Neutrophil (primary cell): ENCODE data around the gene ZNF541.

Experiments
- H3K27ac ChIP-seq: fragments of 200-600 bp; sonication (generic); 2 replicates; pipeline ENCODE4 v1.5.1; 2016; ENCODE audit warnings: mild to moderate bottlenecking, moderate library complexity
- H3K27me3 ChIP-seq: fragments of 200-600 bp; sonication (generic); 2 replicates; pipeline ENCODE4 v1.6.0; 2016; ENCODE audit warnings: mild to moderate bottlenecking
- H3K36me3 ChIP-seq: fragments of 200-600 bp; sonication (generic); 2 replicates; pipeline ENCODE4 v1.5.1; 2017
- H3K4me1 ChIP-seq, 2 experiments: fragments of 200-600 bp in 1 of 2; sonication (generic) in 1 of 2; 1 replicate in 1 of 2; 2 replicates in 1 of 2; pipeline versions ENCODE4 v1.5.1 to v1.6.1; 2013 to 2016; ENCODE audit warnings: low read depth in 1 of 2, low read length in 1 of 2, mild to moderate bottlenecking in 1 of 2, moderate library complexity in 1 of 2; ENCODE audit not compliant: control insufficient read depth in 1 of 2, insufficient read depth in 1 of 2
- H3K4me3 ChIP-seq, 2 experiments: fragments of 200-600 bp in 1 of 2; sonication (generic) in 1 of 2; 1 replicate in 1 of 2; 2 replicates in 1 of 2; pipeline ENCODE4 v1.5.1; 2013 to 2016; ENCODE audit warnings: low read depth in 1 of 2, low read length in 1 of 2, mild to moderate bottlenecking in 1 of 2, moderate library complexity in 1 of 2
- H3K9me3 ChIP-seq: fragments of 200-600 bp; sonication (generic); 2 replicates; pipeline ENCODE4 v1.5.1; 2016
- TF ChIP-seq, protein P1 (sequence below): fragments of 200-600 bp; sonication (generic); IDR thresholded peaks from 2 replicates; pipeline ENCODE4 v1.5.1; 2016; ENCODE audit warnings: antibody characterized with exemption

Gene ZNF541

DNA sequence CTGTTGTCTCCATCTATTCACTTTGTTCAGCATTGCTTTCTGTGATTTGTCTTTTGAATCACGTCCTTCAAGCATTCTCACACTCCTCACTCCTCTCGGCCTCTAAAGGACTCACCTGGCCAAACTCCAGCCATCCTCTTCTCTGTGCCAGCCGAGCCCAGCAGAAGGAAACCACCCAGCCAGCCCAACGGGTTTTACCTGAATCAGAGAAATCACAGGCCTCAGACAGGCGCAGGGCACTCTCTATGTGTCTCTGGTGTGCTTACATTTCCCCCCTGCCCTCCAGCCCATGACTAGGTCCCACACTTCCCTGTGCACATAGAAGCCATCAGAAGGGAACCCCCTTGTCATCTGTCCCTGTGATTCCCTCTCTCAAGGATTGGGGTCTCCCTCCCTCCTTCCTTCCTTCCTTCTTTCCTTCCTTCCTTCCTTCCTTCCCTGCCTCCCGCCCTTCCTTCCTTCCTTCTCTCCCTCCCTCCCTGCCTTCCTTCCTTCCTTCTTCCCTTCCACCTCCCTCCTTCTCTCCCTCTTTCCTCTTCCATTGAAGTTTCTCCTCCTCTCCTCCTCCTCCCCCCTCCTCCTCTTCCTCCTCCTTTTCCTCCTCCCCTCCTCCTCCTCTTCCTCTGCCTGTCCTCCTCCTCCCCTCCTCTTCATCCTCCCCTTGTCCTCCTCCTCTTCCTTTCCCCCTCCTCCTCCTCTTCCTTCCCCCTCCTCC is 8.8 kb upstream of the ZNF541 start:
- TF ChIP-seq, protein P1, sequence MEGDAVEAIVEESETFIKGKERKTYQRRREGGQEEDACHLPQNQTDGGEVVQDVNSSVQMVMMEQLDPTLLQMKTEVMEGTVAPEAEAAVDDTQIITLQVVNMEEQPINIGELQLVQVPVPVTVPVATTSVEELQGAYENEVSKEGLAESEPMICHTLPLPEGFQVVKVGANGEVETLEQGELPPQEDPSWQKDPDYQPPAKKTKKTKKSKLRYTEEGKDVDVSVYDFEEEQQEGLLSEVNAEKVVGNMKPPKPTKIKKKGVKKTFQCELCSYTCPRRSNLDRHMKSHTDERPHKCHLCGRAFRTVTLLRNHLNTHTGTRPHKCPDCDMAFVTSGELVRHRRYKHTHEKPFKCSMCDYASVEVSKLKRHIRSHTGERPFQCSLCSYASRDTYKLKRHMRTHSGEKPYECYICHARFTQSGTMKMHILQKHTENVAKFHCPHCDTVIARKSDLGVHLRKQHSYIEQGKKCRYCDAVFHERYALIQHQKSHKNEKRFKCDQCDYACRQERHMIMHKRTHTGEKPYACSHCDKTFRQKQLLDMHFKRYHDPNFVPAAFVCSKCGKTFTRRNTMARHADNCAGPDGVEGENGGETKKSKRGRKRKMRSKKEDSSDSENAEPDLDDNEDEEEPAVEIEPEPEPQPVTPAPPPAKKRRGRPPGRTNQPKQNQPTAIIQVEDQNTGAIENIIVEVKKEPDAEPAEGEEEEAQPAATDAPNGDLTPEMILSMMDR: no peak
- Histone ChIP-seq H3K9me3 (no peaks in the 10 kb centered on the region), H3K27ac (no peak overlapping the region), H3K4me1 (no peaks in the 10 kb centered on the region), H3K4me3 (no peak overlapping the region), H3K27me3 (peaks cover 24% of the 10 kb centered on the region), H3K36me3 (no peaks in the 10 kb centered on the region)

DNA sequence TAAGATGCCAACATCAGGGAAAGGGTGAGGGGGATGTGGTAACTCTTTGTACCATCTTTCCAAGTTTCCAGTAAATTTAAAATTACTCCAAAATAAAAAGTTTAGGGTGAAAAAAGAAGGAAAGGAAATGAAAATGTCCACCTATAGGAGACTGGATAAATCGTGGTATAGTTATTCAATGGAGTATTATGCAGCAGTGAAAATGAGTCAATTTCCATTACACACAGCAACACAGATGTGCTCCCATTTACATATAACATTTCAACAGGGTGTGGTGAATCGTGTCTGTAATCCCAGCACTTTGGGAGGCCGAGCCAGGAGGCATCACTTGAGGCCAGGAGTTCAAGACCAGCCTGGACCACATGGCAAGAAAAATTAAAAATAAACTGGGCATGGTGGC is 7.4 kb upstream of the ZNF541 start:
- H3K27me3 ChIP-seq: peaks cover 35% of the 10 kb centered on the region
- no peaks in the 10 kb centered on the region for H3K4me1 ChIP-seq
- H3K27ac ChIP-seq: no peak overlapping the region
- no peak overlapping the region for H3K4me3 ChIP-seq
- TF ChIP-seq, protein P1: no peak
- H3K36me3 ChIP-seq: no peaks in the 10 kb centered on the region
- no peaks in the 10 kb centered on the region for H3K9me3 ChIP-seq

DNA sequence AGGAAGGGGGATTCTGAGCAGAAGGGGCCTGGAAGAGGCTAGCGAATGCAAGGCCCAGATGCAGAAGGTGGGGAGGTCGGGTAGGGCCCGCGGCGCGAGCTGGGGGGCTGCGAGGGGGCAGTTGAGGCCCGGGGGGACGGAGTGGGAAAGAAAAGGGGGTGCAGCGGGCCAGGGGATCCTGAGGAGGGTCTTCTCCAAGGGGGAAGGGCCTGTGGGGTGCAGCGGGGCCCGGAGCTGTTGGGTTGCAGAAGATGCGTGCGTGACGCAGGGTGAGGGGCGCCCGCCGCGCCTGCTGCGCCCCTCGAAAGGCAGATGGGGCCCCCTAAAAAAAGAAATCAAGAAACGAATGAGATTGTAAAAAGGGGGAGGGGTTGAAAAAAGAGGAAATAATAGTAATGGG is 313 bp downstream of the ZNF541 start:
- TF ChIP-seq, protein P1: no peak
- no peaks in the 10 kb centered on the region for H3K4me1 ChIP-seq
- H3K36me3 ChIP-seq: no peaks in the 10 kb centered on the region
- no peak overlapping the region for H3K4me3 ChIP-seq
- no peak overlapping the region for H3K27ac ChIP-seq
- peaks cover 78% of the 10 kb centered on the region for H3K27me3 ChIP-seq
- H3K9me3 ChIP-seq: no peaks in the 10 kb centered on the region

DNA sequence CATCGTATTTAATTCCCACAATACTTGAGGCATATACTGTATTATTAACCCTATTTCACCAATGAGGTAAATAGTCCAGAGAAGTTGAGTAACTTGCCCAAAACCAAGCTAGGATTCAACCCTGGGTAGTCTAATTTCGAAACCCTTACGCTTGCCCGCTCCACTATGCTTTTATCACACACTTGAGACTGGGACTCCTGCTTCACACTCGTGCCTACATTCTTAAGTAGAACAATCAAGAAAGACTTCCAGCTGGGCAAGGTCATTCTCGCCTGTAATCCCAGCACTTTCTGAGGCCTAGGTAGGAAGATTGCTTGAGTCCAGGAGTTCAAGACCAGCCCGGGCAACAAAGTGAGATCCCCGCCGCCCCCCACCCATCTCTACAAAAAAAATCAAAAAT is 3.6 kb downstream of the ZNF541 start:
- TF ChIP-seq, protein P1: no peak

DNA sequence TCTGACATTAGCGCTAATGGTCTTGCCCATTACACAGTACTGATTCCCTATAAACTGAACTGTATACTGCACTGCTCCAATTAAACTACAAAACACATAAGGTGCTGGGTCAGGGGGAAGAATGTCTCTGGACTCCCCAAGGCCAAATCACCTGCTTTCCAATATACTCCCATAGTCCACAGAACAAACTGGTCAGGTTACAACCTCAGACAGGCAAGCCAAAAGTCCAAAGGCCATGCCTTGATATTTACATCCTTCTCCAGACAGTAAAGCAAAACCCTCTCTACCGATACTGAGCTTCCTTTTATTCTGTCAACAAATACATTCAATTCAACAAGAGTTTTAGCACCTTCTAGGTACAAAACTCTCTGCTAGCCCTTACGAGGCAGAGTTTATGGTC is 8.9 kb downstream of the ZNF541 start:
- H3K9me3 ChIP-seq: no peaks in the 10 kb centered on the region
- H3K27ac ChIP-seq: no peak overlapping the region
- no peak overlapping the region for H3K4me3 ChIP-seq
- no peaks in the 10 kb centered on the region for H3K36me3 ChIP-seq
- TF ChIP-seq, protein P1: no peak
- no peaks in the 10 kb centered on the region for H3K4me1 ChIP-seq
- peaks cover 44% of the 10 kb centered on the region for H3K27me3 ChIP-seq

More for the DNA sequence above, 3.6 kb downstream of the ZNF541 start:
- no peaks in the 10 kb centered on the region for H3K4me1 ChIP-seq
- H3K27me3 ChIP-seq: peaks cover 60% of the 10 kb centered on the region
- no peaks in the 10 kb centered on the region for H3K9me3 ChIP-seq
- H3K27ac ChIP-seq: no peak overlapping the region
- no peak overlapping the region for H3K4me3 ChIP-seq
- no peaks in the 10 kb centered on the region for H3K36me3 ChIP-seq
